HG03571 (cell line): ENCODE measurements around the gene JAK1.
"Not testable (repeated sequence)": the region's sequence is repeated elsewhere in the genome, so short reads cannot be mapped to it uniquely, and the experiment has no call there.

Experiments
- ATAC-seq: cut with Tn5 transposase; IDR thresholded peaks from one replicate; pipeline ENCODE4 v1.9.1; 2021; ENCODE audit not compliant: unreplicated experiment

The JAK1 gene

DNA sequence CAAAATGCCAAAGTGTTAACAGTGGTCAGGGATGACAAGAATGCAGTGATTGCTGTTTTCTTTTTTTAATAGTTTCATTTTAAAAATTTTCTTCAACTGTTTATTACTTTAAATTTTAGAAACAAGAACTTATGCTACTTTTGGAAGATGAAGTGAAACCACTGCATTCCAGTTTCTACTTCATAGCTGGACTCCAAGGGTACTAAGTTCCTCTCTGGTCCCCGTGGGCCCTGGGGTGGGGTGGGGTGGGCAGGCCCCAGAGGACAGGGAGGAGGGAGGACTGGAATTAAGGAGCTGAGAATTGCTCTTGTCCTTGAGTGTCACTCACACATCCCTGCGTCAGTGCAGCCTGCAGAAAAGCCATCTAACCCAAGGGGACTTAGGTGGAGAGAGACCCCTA lies 124.1 kb downstream of the JAK1 start:
- no peak for ATAC-seq

DNA sequence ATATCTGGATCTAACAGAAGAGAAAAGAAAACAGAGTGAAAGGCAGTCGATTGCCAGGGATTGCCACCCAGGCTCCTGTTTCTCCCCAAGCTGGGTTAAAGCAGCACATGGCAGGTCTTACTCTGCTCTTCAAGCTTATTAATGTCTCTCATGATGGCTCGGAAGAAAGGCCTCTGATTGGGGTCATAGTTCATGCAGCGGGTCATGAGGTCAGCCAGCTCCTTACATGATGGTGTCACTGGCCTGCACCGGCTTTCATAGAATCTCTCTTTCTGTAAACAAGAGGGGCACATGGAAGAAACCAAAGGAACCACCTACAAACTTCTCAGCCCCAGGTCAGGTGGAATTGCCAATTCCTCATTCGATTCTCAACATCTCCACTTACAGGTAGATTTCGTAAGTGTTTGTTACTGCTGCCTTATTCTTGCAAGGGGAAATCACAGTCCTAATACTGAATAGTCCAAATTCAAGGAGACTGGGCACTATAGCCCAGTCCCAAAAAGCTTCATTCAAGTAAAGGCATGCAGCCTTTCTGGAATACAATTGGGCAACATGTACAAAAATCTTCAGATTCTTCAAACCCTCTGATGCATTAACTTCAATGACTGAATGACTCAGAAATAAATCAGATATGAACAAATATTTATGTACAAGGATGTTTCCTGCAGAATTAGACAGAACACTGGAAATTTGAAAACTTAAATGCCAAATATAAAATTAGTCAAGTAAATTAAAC lies 124.9 kb downstream of the JAK1 start:
- ATAC-seq = no peak

DNA sequence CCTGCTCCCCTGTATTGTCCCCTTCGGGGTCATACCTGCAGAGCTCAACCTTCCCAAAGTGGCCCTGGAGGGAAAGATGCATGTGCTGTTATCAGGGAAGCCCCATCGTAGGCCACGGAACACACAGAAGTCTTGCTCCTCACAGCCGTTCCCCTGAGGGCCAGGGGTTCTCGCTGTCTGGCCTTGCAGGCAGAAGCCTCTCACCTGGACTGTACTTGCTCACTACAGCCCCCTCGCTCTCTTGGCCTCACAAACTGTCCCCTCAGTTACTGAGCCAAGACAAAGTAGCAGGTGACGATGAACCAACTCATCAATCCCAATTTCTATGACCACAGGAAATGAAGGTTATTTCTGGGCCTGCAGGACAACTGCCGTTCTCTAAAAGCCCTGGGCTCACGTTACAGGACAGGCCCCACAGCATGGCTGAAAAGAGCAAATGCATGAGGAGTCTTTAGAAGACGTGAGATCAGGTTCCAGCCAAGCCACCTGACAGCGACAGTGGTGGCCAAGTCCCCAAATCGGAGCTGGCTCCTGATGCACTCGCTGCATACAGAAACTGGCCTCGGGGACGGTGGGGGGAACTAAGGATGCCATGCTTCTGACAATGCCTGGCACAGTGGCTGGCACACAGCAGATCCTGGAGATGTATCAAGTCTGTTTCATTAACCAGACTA lies 126.5 kb downstream of the JAK1 start:
- no peak for ATAC-seq

GRCh38 chr1:64839261-64839660 lies 127.1 kb downstream of the JAK1 start:
- ATAC-seq = no peak

DNA sequence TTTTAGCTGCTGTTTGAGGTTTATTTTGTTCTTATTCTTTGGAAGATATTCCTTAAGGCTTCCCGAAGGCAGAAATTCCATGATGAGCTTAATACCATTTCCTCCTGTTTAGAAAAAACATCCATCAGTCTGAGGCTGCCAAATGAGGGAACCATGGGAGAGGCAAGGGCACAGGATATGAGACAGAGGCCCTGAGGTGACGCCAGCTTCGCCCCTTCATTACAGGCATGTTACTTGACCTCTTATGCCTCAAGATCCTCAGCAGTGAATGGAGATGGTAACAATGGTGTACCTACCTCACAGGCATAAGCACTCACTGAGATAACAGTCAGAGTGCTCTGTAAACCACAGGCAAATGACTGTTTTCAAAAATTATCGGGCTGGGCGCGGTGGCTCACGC lies 127.9 kb downstream of the JAK1 start:
- ATAC-seq = no peak

GRCh38 chr1:64836802-64837201 lies 129.5 kb downstream of the JAK1 start:
- ATAC-seq = no peak

DNA sequence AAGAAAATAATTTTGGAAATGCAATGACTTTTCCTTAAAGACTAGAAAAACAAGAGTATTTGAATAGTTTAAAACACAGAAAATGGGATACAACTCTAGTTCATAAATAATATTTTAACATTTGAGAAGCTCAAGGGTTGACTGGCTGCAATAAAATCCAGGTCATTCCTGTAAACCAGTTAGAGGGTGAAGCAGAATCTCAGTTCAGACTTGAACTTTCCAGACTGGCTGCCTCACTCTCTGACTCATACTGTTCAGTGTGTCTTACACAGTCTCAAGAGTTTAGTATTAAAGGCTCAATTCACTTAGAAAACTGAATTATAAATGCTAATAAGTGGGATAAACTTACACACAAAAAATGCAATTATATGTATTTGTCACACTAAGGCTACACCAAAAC lies 131.6 kb downstream of the JAK1 start:
- no peak for ATAC-seq

- ATAC-seq = no peak
Measured at GRCh38 chr1:64830030-64830651, 136.2 kb downstream of the JAK1 start.

GRCh38 chr1:64829411-64830029 lies 136.8 kb downstream of the JAK1 start:
- no peak for ATAC-seq

DNA sequence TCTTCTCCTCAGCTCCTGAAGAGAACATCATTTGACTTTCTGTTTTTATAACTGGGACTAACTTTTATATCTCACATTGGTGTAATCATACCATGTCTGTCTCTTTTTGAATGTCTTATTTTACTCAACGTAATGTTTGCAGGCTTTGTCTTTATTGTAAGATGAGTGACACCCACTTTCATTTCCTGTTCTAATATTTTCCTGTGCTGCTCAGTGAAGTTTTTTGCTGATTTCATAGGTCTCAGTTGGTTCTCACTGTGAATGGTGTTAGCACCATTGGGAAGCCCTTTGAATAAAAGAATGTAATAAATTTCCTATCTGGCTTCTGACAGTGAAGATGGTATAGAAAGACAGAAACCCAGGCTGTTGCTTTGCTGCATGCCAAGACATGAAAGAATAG lies 137.5 kb downstream of the JAK1 start:
- ATAC-seq = no peak

GRCh38 chr1:64826991-64827390 lies 139.4 kb downstream of the JAK1 start:
- ATAC-seq = no peak

GRCh38 chr1:64823691-64824476 lies 142.5 kb downstream of the JAK1 start:
- no peak for ATAC-seq

DNA sequence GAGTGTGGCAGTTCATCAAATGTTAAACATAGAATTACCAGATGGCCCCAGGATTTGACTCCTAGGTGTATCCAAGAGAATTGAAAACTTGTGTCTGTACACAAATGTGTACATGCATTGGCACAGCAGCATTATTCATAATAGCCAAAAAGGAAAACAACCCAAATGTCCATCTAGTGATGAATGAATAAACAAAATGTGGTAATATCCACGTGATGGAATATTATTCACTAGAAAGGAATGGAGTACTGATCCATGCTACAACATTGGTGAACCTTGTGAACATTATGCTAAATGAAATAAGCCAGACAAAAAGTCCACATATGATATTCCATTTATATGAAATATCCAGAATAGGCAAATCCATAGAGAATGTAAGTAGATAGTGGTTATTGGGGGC lies 143.7 kb downstream of the JAK1 start:
- ATAC-seq = no peak

DNA sequence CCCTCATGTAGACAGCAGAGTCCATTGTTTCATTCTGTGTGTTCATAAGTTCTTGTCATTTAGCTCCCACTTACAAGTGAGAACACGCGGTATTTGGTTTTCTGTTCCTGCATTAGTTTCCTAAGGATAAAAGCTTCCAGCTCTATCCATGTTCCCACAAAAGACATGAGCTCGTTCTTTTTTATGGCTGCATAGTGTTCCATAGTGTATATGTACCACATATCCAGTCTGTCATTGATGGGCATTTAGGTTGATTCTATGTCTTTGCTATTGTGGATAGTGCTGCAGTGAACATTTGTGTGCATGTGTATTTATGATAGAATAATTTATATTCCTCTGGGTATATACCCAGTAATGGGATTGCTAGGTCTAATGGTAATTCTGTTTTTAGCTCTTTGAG lies 145.8 kb downstream of the JAK1 start:
- ATAC-seq = not testable (repeated sequence)

DNA sequence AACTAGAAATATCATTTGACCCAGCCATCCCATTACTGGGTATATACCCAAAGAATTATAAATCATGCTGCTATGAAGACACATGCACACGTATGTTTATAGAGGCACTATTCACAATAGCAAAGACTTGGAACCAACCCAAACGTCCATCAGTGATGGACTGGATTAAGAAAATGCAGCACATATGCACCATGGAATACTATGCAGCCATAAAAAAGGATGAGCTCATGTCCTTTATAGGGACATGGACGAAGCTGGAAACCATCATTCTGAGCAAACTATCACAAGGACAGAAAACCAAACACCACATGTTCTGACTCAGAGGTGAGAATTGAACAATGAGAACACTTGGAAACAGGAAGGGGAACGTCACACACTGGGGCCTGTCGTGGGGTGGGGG lies 149.0 kb downstream of the JAK1 start:
- not testable (repeated sequence) for ATAC-seq

- ATAC-seq = no peak
Measured at GRCh38 chr1:64814427-64814826, 151.9 kb downstream of the JAK1 start.

- no peak for ATAC-seq
Measured at GRCh38 chr1:64811131-64811530, 155.2 kb downstream of the JAK1 start.

DNA sequence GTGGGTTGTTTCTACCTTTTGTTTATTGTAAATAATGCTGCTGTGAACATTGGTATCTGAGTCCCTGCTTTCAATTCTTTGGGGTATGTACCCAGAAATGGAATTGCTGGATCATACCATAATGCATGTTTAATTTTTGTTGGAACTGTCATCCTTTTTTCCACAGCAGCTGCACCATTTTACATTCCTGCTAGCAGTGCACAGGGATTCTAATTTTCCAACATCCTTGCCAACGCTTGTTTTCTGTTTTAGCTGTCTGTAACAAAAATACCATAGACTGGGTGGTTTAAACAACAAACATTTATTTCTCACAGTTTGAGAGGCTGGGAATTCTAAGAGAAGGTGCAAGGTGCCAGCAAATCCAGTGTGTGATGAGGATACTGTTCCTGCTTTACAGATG lies 156.3 kb downstream of the JAK1 start:
- no peak for ATAC-seq

DNA sequence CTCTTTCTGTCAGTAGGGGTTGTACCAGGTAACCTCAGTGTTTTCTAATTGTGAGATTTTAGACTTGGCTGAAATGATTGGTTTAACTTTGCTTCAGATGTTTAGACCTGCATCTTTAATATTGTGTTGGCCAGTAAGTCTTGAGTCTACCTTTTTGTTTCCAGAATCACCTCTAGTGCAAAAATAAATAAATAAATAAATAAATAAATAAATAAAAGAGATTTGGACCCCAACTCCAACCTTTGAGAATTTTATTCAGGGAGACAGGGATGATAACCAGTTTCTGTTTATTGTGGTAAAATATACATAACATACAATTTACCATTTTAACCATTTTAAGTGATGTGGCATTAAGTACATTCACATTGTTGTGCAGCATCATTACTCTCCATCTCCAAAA lies 157.0 kb downstream of the JAK1 start:
- no peak for ATAC-seq

DNA sequence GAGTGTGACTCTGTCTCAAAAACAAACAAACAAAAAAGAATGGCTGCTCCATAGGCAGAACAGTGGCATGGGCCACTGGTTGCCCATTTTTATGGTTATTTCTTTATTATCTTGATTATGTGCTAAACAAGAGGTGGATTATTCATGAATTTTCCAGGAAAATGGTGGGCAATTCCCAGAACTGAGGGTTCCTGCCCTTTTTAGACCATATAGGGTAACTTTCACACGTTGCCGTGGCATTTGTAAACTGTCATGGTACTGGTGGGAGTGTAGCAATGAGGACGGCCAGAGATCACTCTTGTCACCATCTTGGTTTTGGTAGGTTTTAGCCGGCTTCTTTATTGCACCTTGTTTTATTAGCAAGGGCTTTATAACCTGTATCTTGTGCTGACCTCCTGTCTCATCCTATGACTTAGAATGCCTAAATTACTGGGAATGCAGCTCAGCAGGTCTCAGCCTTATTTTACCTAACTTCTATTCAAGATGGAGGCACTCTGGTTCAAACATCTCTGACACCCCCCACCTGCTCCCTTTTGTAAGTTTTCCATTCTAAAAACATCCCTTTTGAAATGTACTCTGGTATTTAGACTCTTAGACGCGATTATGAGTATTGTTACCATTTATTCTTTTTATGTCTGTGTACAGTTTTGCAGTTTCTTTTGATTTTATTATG lies 164.4 kb downstream of the JAK1 start:
- ATAC-seq = no peak

GRCh38 chr1:64798872-64799271 lies 167.5 kb downstream of the JAK1 start:
- no peak for ATAC-seq
